Lower lobe of right lung (tissue), 2 donors: Measurements from ENCODE around the gene CSRNP2. TPM values are rescaled to one million over a fixed set of nuclear protein-coding genes. Genes with fewer than 3 reads are reported as not detected.

Experiments used
- ATAC-seq, 2 donors: fragments of 200-7000 bp; cut with Tn5 transposase; one replicate each; pipeline ENCODE4 v1.9.1; 2020 to 2022; ENCODE audit warnings: mild to moderate bottlenecking in 2 of 2, moderate library complexity in 2 of 2
- DNase-seq: peaks from one replicate; pipeline ENCODE4 v3.0.0-alpha.2; 2020
- H3K27ac ChIP-seq: fragments of 200-600 bp; one replicate; pipeline ENCODE4 v1.8.0; 2022
- H3K27me3 ChIP-seq: fragments of 200-600 bp; one replicate; pipeline ENCODE4 v1.8.0; 2022; ENCODE audit warnings: low read depth
- H3K36me3 ChIP-seq: fragments of 200-600 bp; one replicate; pipeline ENCODE4 v1.8.0; 2022; ENCODE audit warnings: mild to moderate bottlenecking
- H3K4me1 ChIP-seq: fragments of 200-600 bp; one replicate; pipeline ENCODE4 v1.8.0; 2022
- H3K4me3 ChIP-seq: fragments of 200-600 bp; one replicate; pipeline ENCODE4 v1.8.0; 2022; ENCODE audit warnings: mild to moderate bottlenecking
- H3K9me3 ChIP-seq: fragments of 200-600 bp; one replicate; pipeline ENCODE4 v1.8.0; 2022
- intact Hi-C: fragments of 100-400 bp; cut with DNase I; formaldehyde crosslinking; loops from one replicate; pipeline ENCODE4 v1.11.0; 2022
- total RNA-seq: library from RNA; stranded (reverse); fragmentation: NEBNext Ultra II Directional; extraction: Animal tissue kit (Norgen Biotek cat#: 25700); gene quantifications from one replicate; pipeline ENCODE4 v1.2.1, GENCODE V29; 2021
- TF ChIP-seq, protein P1 (sequence below): fragments of 200-600 bp; IDR thresholded peaks from one replicate; pipeline ENCODE4 v1.8.0; 2022; ENCODE audit warnings: antibody characterized with exemption, mild to moderate bottlenecking
- donor health status: DM: no; HTN: yes; CAD: no; lungs with severe emphysema.

The CSRNP2 gene
- total RNA-seq, 1 donor from 2014 or later: 21.2 TPM

DNA sequence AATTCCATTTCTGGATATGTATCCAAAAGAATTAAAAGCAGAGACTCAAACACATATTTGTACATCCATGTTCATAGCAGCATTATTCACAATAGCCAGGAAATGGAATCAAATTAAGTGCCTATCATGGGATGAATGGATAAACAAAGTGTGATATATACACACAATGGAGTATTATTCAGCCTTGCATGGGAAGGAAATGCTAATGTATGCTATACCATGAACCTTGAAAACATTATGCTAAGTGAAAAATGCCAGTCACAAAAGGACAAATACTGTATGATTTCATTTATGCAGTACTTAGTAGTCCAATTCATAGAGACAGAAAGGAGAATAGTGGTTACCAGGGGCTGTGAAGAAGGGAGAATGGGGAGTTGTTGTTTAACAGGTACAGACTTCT is 32.1 kb upstream of the CSRNP2 start:
- no peak for ATAC-seq
- no peak for DNase-seq
- peaks cover 80% of the 10 kb centered on the region for H3K36me3 ChIP-seq
- no peak overlapping the region for H3K4me3 ChIP-seq
- H3K4me1 ChIP-seq: no peaks in the 10 kb centered on the region
- intact Hi-C loops: no loop called here
- H3K27ac ChIP-seq: no peak overlapping the region
- H3K27me3 ChIP-seq: no peaks in the 10 kb centered on the region
- H3K9me3 ChIP-seq: no peaks in the 10 kb centered on the region
- TF ChIP-seq, protein P1, sequence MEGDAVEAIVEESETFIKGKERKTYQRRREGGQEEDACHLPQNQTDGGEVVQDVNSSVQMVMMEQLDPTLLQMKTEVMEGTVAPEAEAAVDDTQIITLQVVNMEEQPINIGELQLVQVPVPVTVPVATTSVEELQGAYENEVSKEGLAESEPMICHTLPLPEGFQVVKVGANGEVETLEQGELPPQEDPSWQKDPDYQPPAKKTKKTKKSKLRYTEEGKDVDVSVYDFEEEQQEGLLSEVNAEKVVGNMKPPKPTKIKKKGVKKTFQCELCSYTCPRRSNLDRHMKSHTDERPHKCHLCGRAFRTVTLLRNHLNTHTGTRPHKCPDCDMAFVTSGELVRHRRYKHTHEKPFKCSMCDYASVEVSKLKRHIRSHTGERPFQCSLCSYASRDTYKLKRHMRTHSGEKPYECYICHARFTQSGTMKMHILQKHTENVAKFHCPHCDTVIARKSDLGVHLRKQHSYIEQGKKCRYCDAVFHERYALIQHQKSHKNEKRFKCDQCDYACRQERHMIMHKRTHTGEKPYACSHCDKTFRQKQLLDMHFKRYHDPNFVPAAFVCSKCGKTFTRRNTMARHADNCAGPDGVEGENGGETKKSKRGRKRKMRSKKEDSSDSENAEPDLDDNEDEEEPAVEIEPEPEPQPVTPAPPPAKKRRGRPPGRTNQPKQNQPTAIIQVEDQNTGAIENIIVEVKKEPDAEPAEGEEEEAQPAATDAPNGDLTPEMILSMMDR: no peak

DNA sequence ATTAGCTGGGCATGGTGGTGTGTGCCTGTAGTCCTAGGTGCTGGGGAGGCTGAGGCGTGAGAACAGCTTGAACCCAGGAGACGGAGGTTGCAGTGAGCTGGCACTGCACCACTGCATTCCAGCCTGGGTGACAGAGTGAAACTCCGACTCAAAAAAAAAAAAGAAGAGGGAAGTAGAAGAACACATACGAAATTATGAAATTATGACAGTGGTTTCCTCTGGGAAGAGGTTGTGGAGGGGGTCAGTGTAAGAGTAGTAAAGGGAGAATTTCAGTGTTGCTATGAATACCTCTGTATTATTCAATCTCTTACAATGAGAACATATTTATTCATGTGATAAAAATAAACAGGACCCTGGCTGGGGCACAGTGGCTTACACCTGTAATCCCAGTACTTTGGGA is 24.7 kb upstream of the CSRNP2 start:
- Histone ChIP-seq H3K36me3 (peaks cover 91% of the 10 kb centered on the region), H3K27ac (no peak overlapping the region), H3K27me3 (no peaks in the 10 kb centered on the region), H3K4me3 (no peak overlapping the region), H3K4me1 (no peaks in the 10 kb centered on the region), H3K9me3 (no peaks in the 10 kb centered on the region)
- TF ChIP-seq, protein P1: no peak
- ATAC-seq: no peak
- intact Hi-C loops: no loop called here
- no peak for DNase-seq

DNA sequence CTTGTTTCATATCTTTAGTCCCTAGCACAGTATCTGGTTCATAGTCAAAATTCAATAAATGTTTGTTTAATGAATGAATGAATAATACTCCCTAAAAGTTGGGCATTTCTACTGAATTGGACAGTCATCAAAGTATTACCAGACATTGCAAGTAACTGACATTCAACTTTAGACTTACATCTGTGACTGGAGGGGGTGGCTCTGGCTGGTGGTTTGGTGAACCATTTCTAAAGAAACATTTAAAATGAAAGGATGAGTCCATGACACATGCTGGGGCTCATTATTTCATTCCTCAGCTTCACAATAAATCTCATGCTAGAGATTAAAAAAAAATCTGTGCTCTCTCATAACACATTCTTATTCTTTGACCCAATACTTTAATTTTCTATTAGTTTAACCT is 20.6 kb upstream of the CSRNP2 start:
- ATAC-seq (no peak), DNase-seq (no peak)
- intact Hi-C loops: no loop called here
- H3K4me3 ChIP-seq: no peak overlapping the region
- H3K27me3 ChIP-seq: no peaks in the 10 kb centered on the region
- no peaks in the 10 kb centered on the region for H3K9me3 ChIP-seq
- H3K36me3 ChIP-seq: peaks cover 93% of the 10 kb centered on the region
- TF ChIP-seq, protein P1: no peak
- H3K4me1 ChIP-seq: no peaks in the 10 kb centered on the region
- no peak overlapping the region for H3K27ac ChIP-seq

DNA sequence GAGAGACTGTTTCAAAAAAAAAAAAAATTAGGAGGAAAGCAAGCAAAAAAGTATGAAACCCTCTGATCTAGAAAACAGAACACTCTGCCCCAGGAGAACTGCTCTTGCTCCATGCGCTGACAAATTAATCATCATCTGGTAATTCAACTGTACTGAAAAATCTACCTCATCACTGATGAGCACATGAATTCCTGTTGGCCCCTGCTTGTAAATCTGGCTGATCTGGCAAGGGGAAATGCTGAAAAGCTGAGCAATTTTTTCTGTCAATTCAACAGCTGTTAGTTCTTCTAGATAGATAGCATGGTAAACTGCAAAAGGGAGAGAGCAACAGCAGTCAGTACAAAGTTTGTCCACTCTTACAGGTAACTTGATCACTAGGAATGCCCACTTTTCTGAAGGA is 15.2 kb upstream of the CSRNP2 start:
- intact Hi-C loops: no loop called here
- peaks cover 100% of the 10 kb centered on the region for H3K36me3 ChIP-seq

DNA sequence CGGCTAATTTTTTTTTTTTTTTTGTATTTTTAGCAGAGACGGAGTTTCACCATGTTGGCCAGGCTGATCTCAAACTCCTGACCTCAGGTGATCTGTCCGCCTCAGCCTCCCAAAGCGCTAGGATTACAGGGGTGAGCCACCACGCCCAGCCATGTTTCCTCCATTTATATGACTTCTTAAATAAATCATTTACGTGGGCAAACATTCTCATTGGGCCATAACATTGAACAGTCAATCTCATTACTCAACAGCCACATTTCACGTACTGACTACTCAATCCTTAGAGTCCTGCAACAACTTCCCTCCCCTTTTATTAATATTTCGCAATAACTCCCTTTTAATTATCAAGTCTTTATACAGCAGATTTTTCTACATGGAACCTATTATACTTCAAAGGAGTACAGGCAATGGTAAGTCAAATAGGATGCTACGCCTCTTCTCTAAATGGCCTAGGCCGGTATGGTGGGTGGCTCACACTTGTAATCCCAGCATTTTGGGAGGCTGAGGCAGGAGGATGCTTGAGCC is 7.4 kb upstream of the CSRNP2 start:
- intact Hi-C loops: no loop called here
- DNase-seq (no peak), ATAC-seq (no peak)
- Histone ChIP-seq H3K9me3 (no peaks in the 10 kb centered on the region), H3K36me3 (peaks cover 24% of the 10 kb centered on the region), H3K4me3 (no peak overlapping the region), H3K4me1 (no peaks in the 10 kb centered on the region), H3K27ac (no peak overlapping the region), H3K27me3 (no peaks in the 10 kb centered on the region)
- TF ChIP-seq, protein P1: no peak

More for the DNA sequence above, 15.2 kb upstream of the CSRNP2 start:
- H3K27ac ChIP-seq: no peak overlapping the region
- no peaks in the 10 kb centered on the region for H3K27me3 ChIP-seq
- TF ChIP-seq, protein P1: no peak
- H3K4me1 ChIP-seq: no peaks in the 10 kb centered on the region
- DNase-seq: no peak
- ATAC-seq: no peak
- H3K9me3 ChIP-seq: no peaks in the 10 kb centered on the region
- H3K4me3 ChIP-seq: no peak overlapping the region

DNA sequence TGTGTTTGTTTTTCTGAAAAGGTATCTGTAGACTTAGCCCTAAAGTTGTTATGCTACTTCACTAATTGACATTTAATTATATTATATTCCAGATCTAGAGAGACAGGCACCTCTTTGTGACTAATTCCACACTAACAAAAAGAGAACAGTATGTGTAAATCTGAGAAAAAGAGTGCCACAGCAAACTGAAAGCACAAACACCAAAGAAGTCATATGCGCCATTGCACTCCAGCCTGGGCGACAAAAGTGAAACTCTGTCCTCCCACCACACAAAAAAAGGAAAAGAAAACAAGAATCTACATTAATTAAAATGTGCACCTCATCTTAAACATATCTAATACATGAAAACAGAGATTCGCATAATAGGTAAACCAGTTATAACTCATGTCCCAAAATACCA is 4.4 kb upstream of the CSRNP2 start:
- Histone ChIP-seq H3K9me3 (no peaks in the 10 kb centered on the region), H3K27ac (no peak overlapping the region), H3K27me3 (no peaks in the 10 kb centered on the region), H3K4me3 (no peak overlapping the region), H3K36me3 (no peaks in the 10 kb centered on the region), H3K4me1 (peaks cover 4% of the 10 kb centered on the region)
- ATAC-seq (no peak), DNase-seq (no peak)
- intact Hi-C loops: no loop called here
- TF ChIP-seq, protein P1: no peak
